GM21737 (cell line): ENCODE data around the gene ARHGAP28.
"Not testable (repeated sequence)": the region's sequence is repeated elsewhere in the genome, so short reads cannot be mapped to it uniquely, and the experiment has no call there.

ENCODE experiments used
- ATAC-seq: cut with Tn5 transposase; IDR thresholded peaks from one replicate; pipeline ENCODE4 v1.9.1; 2021; ENCODE audit warnings: mild to moderate bottlenecking, moderate library complexity; ENCODE audit not compliant: unreplicated experiment

ARHGAP28 gene

DNA sequence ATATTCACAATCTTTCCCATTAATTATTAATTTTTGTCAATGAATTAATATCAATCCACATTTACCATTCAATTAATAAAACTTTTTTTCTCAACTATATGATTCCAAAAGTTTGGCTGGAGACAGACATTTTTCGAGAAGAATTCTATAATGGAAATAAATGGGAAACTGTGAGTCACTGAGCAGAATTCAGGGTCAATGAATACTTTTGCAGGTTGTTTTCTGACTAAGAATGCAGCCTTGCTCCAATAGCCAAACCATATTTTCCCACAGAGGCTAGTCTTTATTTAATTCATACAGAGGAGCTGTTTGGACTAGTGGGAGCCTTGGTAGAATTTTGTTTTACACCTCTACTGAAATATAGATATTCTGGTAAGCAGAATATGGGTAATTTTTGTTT lies 82.3 kb downstream of the ARHGAP28 start:
- ATAC-seq: no peak

DNA sequence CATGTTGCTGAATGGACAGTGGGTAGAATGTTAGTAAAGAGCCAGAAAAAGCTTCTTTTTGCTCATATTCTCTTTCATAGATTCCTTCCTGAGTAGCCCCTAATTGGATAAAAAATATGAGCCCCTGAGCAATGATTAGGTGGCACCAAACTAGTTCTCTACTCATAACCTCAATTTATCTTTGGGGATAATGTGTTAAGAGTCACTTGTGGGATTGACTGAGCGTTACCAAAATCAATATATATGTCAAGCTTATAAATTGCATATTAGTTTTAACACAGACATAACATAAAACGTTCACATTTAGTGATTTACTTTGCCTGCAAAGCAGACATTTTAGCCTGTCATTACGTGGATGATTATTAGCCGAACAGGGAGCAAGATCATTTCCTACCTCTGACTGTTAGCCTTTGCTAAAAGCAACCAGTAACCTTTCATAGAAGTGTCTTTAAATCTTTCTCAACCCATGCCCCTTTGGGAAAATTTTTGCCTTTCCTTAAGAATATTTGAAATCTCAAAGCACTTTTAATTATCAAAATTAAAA lies 85.4 kb downstream of the ARHGAP28 start:
- no peak for ATAC-seq

DNA sequence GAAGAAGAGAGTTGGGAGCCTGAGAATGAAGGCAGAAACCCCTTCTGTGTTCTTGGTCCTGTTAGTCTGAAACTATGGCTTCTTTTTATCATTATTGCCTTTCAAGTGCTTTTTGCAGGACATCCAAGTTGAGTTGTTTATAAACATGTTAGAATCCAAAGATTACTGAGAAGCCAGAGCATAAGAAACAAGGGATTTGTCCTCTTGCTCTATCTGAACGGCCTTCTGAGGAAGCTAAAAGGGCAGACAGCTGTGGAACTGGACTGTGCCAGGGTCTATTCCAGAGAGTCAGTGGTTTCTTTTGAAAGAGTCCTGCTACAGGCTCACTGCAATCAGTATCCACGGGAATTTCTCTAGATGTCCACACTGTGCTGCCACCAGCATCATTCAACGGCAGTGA lies 86.6 kb downstream of the ARHGAP28 start:
- ATAC-seq: no peak

DNA sequence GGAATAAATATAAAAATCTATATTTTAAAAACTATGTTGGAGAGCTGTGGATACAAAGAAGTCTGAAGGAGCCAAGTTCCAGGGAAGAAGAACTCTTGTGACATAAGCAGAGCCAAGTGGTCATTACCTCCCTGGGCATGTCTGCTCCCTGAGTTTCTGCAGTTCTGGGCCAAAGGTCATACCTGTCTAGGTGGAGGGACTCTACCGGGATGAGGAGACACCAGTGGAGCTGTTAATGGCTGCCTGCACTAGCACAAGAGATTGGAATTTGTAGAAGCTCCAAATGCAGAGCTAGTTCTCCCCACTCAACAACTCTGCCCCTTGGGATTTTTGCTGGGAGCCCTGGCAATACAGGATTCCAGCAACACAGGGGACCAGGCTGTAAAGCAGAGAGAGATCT lies 89.8 kb downstream of the ARHGAP28 start:
- ATAC-seq: no peak

DNA sequence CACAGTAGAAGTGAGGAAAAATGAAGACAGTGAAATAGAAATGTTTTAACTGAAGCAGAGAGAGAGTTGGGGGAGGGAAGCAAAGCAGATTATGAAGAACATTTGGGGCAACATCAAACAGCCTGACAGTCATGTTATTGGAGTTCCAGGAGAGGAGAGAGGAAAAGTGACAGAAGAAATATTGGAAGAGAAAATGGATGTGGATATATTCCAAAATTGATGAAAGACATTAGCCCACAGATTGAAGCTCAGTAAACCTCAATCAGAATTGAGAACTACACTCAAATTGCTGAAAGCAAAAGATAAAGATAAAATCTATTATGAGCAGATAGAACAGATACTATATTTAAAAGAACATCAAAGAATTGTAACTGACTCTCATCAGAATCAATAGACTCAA lies 90.8 kb downstream of the ARHGAP28 start:
- no peak for ATAC-seq

DNA sequence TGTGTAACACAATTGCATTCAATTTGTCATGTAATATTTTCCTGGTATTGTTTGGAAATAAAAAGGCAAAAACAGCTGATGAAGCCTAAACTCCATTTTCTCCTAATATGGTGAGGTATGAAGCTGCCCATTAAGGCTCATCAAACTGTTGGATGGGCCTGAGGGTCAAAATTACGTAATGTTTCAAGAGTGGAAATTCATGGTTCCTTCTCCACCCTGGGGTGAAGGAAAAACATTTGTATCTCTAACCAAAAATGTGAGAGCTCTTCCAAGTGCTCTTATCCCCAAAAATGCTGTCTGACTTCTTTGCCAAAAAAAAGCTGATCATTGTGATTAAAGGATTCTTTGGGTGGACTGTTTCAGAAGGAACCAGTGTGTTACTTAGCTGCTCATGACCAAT lies 91.8 kb downstream of the ARHGAP28 start:
- ATAC-seq: no peak

DNA sequence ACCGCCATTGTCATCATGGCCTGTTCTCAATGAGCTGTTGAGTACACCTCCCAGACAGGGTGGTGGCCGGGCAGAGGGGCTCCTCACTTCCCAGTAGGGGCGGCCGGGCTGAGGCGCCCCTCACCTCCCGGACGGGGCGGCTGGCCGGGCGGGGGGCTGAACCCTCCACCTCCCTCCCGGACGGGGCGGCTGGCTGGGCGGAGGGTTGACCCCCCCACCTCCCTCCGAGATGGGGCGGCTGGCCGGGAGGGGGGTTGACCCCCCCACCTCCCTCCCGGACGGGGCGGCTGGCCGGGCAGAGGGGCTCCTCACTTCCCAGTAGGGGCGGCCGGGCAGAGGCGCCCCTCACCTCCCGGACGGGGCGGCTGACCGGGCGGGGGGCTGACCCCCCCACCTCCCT lies 97.6 kb downstream of the ARHGAP28 start:
- not testable (repeated sequence) for ATAC-seq

DNA sequence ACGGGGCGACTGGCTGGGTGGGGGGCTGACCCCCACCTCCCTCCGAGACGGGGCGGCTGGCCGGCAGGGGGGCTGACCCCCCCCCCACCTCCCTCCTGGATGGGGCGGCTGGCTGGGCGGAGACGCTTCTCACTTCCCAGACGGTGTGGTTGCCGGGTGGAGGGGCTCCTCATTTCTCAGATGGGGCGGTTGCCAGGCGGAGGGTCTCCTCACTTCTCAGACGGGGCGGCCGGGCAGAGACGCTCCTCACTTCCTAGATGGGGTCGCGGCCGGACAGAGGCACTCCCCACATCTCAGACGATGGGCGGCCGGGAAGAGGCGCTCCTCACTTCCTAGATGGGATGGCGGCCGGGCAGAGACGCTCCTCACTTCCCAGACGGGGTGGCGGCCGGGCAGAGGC lies 98.0 kb downstream of the ARHGAP28 start:
- not testable (repeated sequence) for ATAC-seq

DNA sequence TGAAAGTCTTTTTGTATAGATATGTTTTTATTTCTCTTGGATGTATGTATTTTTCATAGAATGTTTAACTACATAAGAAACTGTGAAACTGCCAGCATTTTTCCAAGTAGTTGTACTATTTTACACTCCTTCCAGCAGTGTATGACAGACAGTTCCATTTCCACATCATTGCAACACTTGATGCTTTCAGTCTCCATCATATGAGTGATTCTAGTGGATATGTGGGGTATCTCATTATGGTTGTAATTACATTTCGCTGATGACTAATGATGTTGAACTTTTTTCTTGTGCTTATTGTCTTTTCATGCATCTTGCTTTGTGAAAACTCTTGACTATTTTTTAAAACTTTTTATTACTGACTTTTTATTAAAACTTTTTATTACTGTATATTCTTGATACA lies 101.4 kb downstream of the ARHGAP28 start:
- no peak for ATAC-seq

DNA sequence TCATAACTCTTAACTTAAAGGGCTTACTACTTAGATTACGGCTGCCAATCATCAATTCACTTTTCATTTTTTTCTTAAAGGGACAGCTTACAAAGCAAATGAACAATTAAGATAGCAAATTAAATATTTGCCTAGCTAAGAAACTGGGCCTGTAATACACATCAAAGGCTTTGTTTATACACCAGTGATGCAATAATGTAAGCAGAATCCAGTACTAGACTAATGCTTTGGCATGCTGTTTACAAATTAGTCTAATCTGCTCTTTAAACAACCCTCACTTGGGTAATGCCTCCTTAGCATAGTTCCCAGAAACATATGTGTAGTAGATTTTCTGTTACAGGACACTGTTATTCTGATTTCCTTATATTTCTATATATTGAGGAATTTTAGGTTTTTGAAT lies 105.8 kb downstream of the ARHGAP28 start:
- ATAC-seq: no peak

DNA sequence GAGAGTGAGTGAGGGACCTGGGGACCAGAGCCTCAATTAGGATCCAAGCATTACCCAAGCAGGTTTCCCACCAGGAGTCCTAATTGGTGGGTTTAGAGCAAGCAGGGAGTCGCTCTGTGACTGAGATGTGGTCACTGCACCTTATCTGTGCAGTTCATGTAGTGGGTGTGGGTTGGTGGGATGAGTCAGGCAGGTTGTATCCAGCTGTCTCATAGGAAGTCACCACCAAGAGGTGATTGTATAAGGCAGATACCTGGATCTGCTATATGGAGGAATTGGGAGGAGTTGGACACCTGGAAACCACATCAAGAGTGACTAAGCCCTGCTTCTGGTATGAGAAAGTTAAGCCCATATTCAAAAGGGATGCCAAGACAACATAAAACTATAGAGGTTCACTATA lies 106.8 kb downstream of the ARHGAP28 start:
- ATAC-seq: no peak

DNA sequence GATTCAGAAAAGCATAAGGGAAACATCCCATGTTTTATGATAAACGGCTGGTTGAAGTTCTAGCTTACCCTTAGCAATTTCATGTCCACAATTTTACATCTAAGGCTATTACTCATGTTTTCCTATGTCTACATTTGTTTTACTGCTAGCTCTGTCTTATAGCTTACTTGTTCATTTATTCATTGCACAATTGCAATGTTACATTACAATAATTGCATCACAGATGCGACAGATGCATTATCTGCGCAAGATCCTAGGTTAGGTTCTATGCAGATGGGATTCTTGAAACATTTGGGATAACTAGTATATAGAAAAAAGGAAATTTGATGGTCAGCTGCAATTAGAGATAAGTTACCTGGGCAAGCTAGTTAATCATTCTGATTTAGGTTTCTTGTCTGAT lies 108.4 kb downstream of the ARHGAP28 start:
- no peak for ATAC-seq

DNA sequence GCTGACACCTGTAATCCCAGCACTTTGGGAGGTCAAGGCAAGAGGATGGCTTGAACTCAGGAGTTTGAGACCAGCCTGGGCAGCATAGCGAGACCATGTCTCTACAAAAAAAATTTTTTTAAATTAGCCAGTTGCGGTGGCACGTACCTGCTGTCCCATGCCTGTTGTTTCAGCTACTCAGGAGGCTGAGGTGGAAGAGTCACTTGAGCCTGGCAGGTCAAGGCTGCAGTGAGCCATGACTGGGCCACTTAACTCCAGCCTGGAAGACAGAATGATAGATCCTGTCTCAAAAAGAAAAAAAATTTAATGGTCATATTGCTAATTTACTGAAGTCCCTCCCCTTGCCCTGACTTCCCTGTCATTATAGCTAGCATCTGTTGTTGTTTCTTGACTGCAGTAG lies 112.6 kb downstream of the ARHGAP28 start:
- ATAC-seq: no peak

DNA sequence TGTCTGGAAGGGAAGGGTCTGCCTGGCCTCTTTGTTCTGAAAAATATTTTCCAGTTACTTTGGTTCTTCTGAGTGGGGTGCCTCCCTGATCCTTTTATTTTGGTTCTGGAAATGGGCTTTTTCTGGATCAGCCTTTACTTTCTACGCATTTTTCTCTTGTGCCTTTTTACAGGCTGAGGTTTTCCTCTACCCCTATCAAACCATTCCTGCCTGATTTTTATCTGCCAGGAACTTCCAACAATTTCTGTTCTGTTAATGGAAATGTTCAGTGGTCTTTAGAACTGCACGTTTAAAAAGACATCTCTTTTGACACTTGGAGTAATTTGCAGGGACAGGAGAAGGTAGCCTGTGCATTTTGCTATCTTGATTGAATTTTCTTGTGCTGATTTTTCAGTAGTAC lies 113.8 kb downstream of the ARHGAP28 start:
- ATAC-seq: no peak

DNA sequence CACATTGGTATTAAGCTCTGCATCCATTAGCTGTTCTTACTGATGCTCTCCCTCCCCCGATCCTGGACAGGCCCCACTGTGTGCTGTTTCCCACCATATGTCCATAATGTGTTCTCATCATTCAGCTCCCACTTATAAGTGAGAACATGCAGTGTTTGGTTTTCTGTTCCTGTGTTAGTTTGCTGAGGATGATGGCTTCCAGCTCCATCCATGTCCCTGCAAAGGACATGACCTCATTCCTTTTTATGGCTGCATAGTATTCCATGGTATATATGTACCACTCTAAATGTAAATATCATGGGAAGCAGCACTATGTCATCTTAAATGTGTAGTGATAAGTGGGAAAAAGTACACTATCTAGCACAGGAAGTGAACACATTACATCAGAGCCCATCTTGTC lies 116.0 kb downstream of the ARHGAP28 start:
- ATAC-seq: not testable (repeated sequence)

DNA sequence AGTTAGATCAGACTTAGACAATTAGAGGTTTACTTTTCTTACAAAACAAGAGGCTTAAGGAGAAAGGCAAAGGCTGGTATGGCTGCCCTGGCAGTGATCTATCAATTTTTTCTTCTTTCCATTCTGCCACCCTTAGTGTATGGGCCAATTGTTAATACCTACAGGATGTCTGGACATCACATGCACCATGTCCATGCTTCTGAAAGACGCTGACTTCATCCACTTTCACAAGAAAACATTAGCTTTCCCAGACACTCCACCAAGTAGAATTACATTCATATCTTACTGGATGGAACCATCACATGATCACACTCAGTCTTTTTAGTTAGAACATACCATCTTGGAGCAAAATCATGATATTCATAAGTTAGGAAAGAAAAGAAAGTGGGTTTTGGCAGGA lies 120.9 kb downstream of the ARHGAP28 start:
- ATAC-seq: no peak

DNA sequence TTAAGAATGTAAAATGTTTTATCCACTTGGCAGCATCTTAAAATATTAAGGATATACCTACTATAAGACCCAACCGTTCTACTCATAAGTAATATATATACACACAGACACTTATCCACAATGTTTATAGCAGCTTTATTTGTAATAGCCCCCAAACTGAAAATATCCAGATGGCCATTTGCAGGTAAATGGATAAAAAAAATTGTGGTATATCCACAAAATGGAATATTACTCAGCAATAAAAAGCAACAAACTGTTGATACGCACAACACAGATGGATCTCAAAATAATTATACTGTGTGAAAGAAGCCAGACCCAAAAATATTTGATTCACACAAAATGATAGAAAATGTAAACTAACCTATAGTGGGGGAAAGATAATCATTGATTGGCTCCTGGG lies 122.0 kb downstream of the ARHGAP28 start:
- no peak for ATAC-seq

DNA sequence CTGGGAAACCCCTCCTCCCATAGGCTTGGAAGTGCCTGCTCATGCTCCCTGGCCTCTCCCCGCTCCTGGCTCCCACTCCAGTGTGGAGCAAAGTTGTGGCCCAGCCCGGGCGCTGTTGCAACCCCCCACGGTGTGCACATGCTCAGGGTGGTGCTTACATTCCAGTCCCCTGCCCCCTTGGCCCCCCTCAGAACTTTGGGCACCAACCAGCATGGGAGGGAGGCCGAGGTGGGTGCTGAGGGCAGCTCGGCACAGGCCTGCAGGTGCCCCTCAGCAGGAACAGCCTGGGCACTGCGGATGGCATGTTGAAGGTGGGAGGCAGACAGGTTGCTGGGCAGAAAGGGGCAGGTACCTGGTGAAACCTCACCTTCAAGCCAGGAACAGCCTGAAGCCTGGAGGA lies 125.3 kb downstream of the ARHGAP28 start:
- no peak for ATAC-seq

DNA sequence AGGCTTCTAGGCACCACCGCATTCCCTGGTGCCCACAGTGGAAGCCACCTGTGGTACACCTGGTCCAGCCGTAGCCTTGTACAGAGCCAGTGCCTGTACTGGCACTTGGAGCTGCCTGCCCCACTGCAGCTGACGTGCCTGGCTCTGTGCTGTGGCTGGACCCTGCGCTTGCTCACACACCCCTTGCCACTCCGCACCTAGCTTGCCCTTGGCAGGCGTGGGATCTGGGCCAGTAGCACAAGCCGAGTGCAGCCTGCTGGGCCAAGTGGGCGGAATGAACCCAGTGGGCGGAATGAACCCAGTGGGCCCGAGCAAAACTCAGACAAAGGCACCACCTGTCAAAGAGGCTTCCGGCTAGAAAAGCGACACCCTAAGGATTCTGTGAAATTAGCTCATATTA lies 126.3 kb downstream of the ARHGAP28 start:
- no peak for ATAC-seq

DNA sequence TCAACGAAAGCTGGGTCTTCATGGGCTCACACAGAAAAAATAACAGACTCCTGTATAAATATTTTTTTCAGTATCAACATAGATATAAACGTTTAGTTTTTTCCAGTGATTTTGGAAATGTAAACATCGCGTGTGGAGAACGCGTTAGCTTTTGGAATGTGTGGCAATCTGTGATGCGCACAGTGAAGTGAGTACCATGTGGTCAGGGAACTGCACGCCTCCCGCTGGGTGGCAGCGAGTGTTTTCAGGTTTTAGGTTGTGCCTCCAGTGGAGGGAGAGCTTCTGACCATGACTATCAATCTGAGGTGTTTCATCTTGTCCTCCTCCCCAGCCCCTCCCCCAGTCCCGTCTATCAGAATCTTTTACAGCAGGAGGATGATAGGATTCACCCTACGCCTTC lies 127.8 kb downstream of the ARHGAP28 start:
- no peak for ATAC-seq

DNA sequence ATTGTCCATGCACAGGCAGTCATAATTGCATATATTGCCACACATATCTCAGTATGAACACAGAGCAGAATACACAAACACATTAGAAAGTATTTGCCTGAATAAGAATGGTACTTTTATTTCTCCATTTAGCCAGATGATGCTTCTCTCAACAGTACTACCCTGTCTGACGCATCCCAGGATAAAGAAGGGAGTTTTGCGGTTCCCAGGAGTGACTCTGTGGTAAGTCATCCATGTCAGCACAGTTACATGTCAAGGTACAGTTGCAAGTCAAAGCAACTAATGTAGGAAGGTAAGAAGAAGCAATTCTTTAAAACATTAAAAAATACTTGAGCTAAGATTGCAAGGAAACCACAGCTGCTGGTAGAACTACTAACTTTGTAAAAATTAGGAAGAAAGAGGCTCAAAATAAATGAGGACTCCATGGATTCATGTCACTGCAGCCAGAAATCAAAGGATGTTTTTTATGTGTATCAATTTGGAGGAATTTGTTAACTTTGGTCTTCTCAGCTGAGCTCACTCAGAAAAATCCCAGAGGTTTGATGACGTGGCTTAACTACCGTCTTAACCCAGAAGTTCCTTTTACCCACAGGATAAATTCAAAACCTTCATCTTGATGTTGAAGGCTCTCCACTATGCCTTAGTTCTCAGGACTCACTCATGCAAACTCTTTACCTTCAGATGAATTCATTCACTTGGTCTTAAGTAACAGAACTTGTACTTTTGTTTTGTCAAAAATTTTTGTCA lies 130.3 kb downstream of the ARHGAP28 start:
- no peak for ATAC-seq

DNA sequence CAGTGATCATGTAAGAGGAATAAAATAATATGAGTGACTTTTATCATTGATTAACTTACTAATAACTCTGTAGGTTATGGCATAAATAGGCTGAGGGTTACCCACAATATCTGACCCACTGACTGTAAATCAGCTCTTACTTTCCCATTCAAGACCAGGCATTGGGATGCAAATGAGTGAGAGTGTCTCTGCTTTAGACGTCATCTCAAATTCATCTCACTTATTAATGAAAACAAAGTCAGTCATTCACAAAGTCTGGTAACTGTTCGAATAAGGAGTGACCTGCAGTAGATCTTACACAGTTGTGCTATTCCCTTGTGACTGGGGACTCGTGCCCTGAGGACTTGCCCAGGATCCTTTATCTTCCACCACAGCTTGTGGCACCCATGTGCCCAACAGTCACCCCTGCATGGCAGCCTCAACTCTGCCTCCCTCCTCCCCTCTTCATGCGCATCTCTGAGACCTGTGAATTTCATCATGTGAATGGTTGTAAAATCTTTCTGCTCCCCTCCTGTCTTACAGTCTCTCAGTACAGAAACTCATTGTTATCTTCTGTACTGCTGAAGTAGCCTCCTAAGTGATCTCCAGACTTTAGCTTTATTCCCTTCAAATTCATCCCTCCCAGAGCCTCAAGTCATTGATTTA lies 131.4 kb downstream of the ARHGAP28 start:
- ATAC-seq: no peak

DNA sequence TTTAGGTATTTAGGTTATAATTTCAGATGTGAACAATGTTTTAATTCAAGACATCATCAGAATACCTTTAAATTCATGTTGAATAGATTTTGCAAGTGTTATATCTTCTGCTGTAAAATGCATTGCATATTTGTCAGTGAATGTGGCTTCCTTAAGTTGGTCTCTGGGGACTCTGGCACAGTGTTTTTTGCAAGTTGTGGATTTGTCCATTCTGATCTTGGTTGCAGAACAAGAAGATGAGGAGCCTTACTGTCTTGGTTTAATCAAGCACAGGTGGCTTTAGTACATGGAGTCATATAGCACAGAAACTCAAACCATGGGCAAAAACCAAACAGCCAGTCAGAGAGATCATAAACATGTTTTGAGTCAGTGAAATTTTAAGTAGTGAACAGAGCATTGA lies 135.7 kb downstream of the ARHGAP28 start:
- ATAC-seq: no peak
